ENCODE results near the gene BMP3.

DNA sequence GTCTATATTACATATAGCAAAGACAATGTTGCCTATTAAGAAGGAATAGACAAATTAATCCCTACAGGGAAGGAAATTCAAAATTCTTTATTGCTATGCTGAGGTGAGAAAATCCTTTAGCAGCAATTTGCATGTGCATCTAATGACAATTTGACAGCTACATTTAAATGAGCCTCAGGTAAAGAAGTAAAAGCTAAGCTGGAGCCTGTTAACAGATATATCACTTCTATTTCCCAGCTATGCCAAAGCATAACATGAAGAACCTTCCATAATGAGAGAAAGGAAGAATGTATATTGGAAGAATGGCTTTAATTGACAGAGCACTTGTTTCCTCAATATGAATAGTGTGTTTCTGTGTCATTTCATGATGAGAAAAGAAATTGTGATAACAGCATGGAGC lies 71.6 kb downstream of the BMP3 start:
- TF ChIP-seq POLR2A (IDR thresholded peaks at IDR 0.05) = no peak
- TF ChIP-seq, protein P1, sequence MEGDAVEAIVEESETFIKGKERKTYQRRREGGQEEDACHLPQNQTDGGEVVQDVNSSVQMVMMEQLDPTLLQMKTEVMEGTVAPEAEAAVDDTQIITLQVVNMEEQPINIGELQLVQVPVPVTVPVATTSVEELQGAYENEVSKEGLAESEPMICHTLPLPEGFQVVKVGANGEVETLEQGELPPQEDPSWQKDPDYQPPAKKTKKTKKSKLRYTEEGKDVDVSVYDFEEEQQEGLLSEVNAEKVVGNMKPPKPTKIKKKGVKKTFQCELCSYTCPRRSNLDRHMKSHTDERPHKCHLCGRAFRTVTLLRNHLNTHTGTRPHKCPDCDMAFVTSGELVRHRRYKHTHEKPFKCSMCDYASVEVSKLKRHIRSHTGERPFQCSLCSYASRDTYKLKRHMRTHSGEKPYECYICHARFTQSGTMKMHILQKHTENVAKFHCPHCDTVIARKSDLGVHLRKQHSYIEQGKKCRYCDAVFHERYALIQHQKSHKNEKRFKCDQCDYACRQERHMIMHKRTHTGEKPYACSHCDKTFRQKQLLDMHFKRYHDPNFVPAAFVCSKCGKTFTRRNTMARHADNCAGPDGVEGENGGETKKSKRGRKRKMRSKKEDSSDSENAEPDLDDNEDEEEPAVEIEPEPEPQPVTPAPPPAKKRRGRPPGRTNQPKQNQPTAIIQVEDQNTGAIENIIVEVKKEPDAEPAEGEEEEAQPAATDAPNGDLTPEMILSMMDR (IDR thresholded peaks at IDR 0.05) = no peak

All from adrenal gland (tissue), 5 donors.